Right renal cortex interstitium (tissue), 3 donors: Measurements from ENCODE around the gene PGS1. TPM values are rescaled to one million over a fixed set of nuclear protein-coding genes. Genes with fewer than 3 reads are reported as not detected.

ENCODE experiments used
- DNase-seq, 3 donors: peaks; one replicate each; pipeline ENCODE4 v3.0.0-alpha.2; 2013; ENCODE audit warnings: low read depth in 3 of 3, low spot score in 2 of 3
- polyA plus RNA-seq, 3 donors: library from polyadenylated mRNA; unstranded; fragments of 120-200 nt; gene quantifications; one replicate each; pipeline ENCODE4 v1.2.1, GENCODE V29; 2013; ENCODE audit not compliant: insufficient read length in 3 of 3

PGS1 gene
- polyA plus RNA-seq, 3 donors: 38.8 to 41.3 (median 39.1) TPM

- DNase-seq: no peak
These were observed 31.7 kb upstream of the PGS1 start for GRCh38 chr17:78346605-78347250.

GRCh38 chr17:78347453-78347852, 31.0 kb upstream of the PGS1 start:
- DNase-seq: no peak

GRCh38 chr17:78348055-78348770, 30.2 kb upstream of the PGS1 start:
- DNase-seq: no peak

GRCh38 chr17:78349891-78350642, 28.4 kb upstream of the PGS1 start:
- DNase-seq: no peak

- DNase-seq: no peak
These were observed 26.9 kb upstream of the PGS1 start for GRCh38 chr17:78351449-78352006.

GRCh38 chr17:78353834-78354233, 24.6 kb upstream of the PGS1 start:
- DNase-seq: no peak

- DNase-seq: no peak
These were observed 23.3 kb upstream of the PGS1 start for GRCh38 chr17:78355045-78355641.

- no peak for DNase-seq
These were observed 22.7 kb upstream of the PGS1 start for GRCh38 chr17:78355701-78356100.

GRCh38 chr17:78356101-78356713, 22.2 kb upstream of the PGS1 start:
- no peak for DNase-seq

GRCh38 chr17:78357177-78357586, 21.3 kb upstream of the PGS1 start:
- no peak for DNase-seq

GRCh38 chr17:78357672-78358537, 20.5 kb upstream of the PGS1 start:
- no peak for DNase-seq

GRCh38 chr17:78358538-78359320, 19.7 kb upstream of the PGS1 start:
- no peak for DNase-seq

- DNase-seq: no peak
These were observed 19.0 kb upstream of the PGS1 start for GRCh38 chr17:78359321-78359996.

- peak in 2 of 3 donors; percentile 75 to 86 for DNase-seq
These were observed 18.5 kb upstream of the PGS1 start, which contains the start of gene SOCS3 for GRCh38 chr17:78359997-78360370. TSS of gene SOCS3 (minus strand) at chr17:78360077. CDS start at chr17:78359095, 982 bp downstream.

GRCh38 chr17:78360371-78361224, 17.9 kb upstream of the PGS1 start:
- peak in 2 of 3 donors; percentile 56 to 78 for DNase-seq

- DNase-seq: no peak
These were observed 17.2 kb upstream of the PGS1 start for GRCh38 chr17:78361225-78361701.

- DNase-seq: no peak
These were observed 16.2 kb upstream of the PGS1 start for GRCh38 chr17:78362232-78362631.
